ENCODE data around the gene LRPAP1. TPM values are rescaled to one million over a fixed set of nuclear protein-coding genes. Genes with fewer than 3 reads are reported as not detected.

LRPAP1 gene
- total and polyA plus RNA-seq, 7 donors, result 25.2 to 127 (median 87.4) TPM

DNA sequence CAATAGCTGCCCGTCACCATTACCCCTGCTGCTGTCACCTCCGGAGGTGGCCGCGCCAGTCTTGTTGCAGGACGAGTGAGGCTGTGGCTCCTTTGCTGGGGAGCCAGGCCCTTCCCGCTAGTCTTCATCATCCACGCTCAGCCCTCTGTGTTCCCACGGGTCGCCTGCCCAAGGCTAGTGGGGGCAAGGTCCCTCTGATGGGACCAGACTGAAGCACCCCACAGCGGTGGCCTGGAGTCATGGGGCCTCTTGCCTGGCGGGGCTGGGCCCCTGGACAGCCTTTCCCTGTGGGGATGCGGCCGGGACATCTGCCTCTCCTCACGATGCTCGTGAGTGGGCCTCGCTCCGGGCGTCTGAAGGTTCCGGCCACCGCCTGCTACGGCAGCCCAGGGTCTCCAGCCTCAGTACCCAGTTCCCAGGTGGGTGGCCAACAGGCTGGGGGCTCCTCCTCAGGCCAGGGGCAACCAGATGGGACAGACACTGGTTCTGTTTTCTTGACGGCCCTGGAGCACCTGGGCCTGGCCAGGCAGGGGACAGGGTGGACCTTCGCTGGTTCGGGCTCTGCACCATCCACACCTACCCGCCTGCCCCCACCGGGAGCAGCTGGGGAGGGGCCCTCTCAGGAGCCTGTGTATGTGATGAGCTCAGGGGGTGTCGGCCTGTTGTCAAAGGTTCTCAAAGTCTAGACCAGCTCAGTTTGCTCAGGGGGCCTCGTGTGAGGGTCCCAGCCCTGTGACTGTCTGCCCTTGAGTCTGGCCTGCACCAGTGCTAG lies 36.8 kb downstream of the LRPAP1 start:
- intact Hi-C loops (cut with DNase I), result no loop called here
- Histone ChIP-seq H3K27ac (no peak overlapping the region), H3K36me3 (peaks cover 0 to 6% (median 0%) of the 10 kb centered on the region in 4 donors), H3K4me3 (no peak overlapping the region), H3K9me3 (no peaks in the 10 kb centered on the region), H3K4me1 (no peaks in the 10 kb centered on the region), H3K27me3 (peaks cover 5 to 60% (median 46%) of the 10 kb centered on the region in 3 donors)
- TF ChIP-seq CTCF (IDR thresholded peaks at IDR 0.05) (no peak), POLR2AphosphoS5 (IDR thresholded peaks at IDR 0.05) (no peak), POLR2A (IDR thresholded peaks at IDR 0.05) (no peak), EP300 (IDR thresholded peaks at IDR 0.05) (no peak)
- no peak for DNase-seq
- WGBS, 2 donors, result 55 to 81% methylated on average over 28 of the region's 28 CpGs

- H3K36me3 ChIP-seq, result no peaks in the 10 kb centered on the region
- H3K9me3 ChIP-seq, result no peaks in the 10 kb centered on the region
- TF ChIP-seq POLR2A (IDR thresholded peaks at IDR 0.05) (no peak), CTCF (IDR thresholded peaks at IDR 0.05) (no peak), EP300 (IDR thresholded peaks at IDR 0.05) (no peak), POLR2AphosphoS5 (IDR thresholded peaks at IDR 0.05) (no peak)
- H3K27ac ChIP-seq, result no peak overlapping the region
- no peaks in the 10 kb centered on the region for H3K4me1 ChIP-seq
- H3K27me3 ChIP-seq, result peaks cover 5 to 62% (median 46%) of the 10 kb centered on the region in 3 donors
- WGBS, 2 donors, result 51 to 58% methylated on average over 15 of the region's 15 CpGs
- intact Hi-C loops (cut with DNase I), result no loop called here
- no peak overlapping the region for H3K4me3 ChIP-seq
- no peak for DNase-seq
These were observed 37.8 kb downstream of the LRPAP1 start for GRCh38 chr4:3494462-3494871.

DNA sequence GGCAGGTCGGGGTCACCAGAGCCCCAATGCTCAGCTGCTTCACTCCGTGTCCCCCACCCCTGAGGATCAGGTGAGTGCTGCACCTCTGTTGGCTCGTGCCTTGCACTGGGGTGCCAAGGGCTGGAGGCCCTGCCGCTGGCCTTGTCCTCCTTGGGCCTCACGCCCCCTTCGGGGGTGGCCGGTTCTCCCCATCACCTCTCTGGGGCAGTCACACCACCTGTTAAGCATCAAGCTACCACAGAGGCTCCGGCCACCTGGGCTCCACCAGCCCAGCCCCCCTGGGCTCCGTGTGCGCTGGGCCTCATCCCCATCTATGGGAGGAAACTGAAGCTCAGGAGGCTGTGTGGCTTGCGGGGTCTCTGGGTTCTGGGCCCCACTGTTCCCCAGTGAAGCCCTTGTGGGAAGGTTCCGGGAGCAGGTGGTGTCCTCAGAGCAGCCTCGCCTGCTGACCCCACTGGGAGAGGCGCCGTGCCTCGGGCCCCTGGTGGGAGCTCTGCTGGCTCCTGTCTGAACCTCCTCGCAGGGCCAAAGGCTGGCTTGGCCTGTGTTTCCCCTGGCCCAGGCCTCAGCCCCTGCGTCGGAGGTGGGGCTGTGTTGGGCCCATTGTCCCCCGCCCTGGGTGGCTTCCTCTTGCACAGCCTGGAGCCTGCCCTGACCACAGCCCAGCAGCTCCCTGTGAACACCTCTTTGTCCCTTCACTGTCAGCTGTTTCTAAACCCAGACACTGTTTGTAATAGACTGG lies 38.3 kb downstream of the LRPAP1 start:
- Histone ChIP-seq H3K27ac (no peak overlapping the region), H3K27me3 (peaks cover 5 to 67% (median 46%) of the 10 kb centered on the region in 3 donors), H3K4me3 (no peak overlapping the region), H3K4me1 (no peaks in the 10 kb centered on the region), H3K9me3 (no peaks in the 10 kb centered on the region), H3K36me3 (no peaks in the 10 kb centered on the region)
- no peak for DNase-seq
- intact Hi-C loops (cut with DNase I), result no loop called here
- no peak for TF ChIP-seq POLR2AphosphoS5 (IDR thresholded peaks at IDR 0.05)
- no peak for TF ChIP-seq EP300 (IDR thresholded peaks at IDR 0.05)
- TF ChIP-seq POLR2A (IDR thresholded peaks at IDR 0.05), result no peak
- TF ChIP-seq CTCF (IDR thresholded peaks at IDR 0.05), result no peak
- 68% methylated on average over 20 of the region's 20 CpGs for WGBS, 2 donors

DNA sequence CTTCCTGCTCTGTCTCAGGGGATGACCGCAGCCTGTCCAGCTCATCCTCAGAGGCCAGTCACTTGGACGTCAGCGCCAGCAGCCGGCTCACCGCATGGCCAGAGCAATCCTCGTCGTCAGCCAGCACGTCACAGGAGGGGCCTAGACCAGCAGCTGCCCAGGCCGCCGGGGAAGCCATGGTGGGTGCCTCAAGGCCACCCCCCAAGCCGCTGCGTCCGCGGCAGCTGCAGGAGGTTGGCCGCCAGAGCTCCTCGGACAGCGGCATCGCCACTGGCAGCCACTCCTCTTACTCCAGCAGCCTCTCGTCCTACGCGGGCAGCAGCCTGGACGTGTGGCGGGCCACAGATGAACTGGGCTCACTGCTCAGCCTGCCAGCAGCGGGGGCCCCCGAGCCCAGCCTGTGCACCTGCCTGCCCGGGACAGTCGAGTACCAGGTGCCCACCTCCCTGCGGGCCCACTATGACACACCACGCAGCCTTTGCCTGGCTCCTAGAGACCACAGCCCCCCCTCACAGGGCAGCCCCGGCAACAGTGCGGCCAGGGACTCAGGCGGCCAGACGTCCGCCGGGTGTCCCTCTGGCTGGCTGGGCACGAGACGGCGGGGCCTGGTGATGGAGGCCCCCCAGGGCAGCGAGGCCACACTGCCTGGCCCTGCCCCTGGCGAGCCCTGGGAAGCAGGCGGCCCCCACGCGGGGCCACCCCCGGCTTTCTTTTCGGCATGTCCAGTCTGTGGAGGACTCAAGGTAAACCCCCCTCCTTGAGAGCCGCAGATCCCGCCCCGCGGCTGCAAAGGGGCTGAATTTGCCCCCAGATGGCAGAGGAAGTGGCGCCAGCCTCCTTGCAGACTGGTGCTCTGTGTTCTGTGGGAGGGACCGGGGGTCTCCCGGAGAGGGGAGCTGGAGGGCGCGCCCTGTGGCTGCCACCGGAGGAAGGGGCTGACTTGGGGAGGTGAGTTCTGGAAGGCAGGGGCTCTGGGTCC lies 39.2 kb downstream of the LRPAP1 start:
- no peak overlapping the region for H3K4me3 ChIP-seq
- no peak for TF ChIP-seq POLR2A (IDR thresholded peaks at IDR 0.05)
- no peak for TF ChIP-seq EP300 (IDR thresholded peaks at IDR 0.05)
- TF ChIP-seq CTCF (IDR thresholded peaks at IDR 0.05), result no peak
- TF ChIP-seq POLR2AphosphoS5 (IDR thresholded peaks at IDR 0.05), result no peak
- H3K36me3 ChIP-seq, result no peaks in the 10 kb centered on the region
- no peak overlapping the region for H3K27ac ChIP-seq
- no peaks in the 10 kb centered on the region for H3K4me1 ChIP-seq
- no peaks in the 10 kb centered on the region for H3K9me3 ChIP-seq
- WGBS, 2 donors, result 88% methylated on average over 55 of the region's 55 CpGs
- DNase-seq, result no peak
- intact Hi-C loops (cut with DNase I), result no loop called here
- peaks cover 5 to 73% (median 46%) of the 10 kb centered on the region in 3 donors for H3K27me3 ChIP-seq

All from sigmoid colon (tissue), 7 donors.